OCI-LY1 (cell line): ENCODE measurements around the gene TLCD1.

Source experiments
- H2AFZ ChIP-seq: fragments of 200-600 bp; sonication (generic), shearing (Covaris generic); 2 replicates; pipeline ENCODE4 v1.6.0; 2014; ENCODE audit warnings: antibody characterized with exemption, mild to moderate bottlenecking, low read length
- H3F3A ChIP-seq: fragments of 200-600 bp; sonication (generic), shearing (Covaris generic); 2 replicates; pipeline ENCODE4 v1.6.0; 2014; ENCODE audit warnings: mild to moderate bottlenecking, antibody characterized with exemption, low read length, moderate library complexity; ENCODE audit not compliant: insufficient read depth
- H3K27ac ChIP-seq: fragments of 200-600 bp; sonication (generic); 2 replicates; pipeline ENCODE4 v1.5.1; 2014; ENCODE audit warnings: low read length, mixed run types, mild to moderate bottlenecking, low read depth; ENCODE audit not compliant: poor library complexity, severe bottlenecking
- H3K27me3 ChIP-seq: fragments of 200-600 bp; sonication (generic); 2 replicates; pipeline ENCODE4 v1.6.0; 2014; ENCODE audit warnings: antibody characterized with exemption, mild to moderate bottlenecking, low read length, moderate library complexity; ENCODE audit not compliant: insufficient read depth
- H3K36me3 ChIP-seq: fragments of 200-600 bp; sonication (generic); 2 replicates; pipeline ENCODE4 v1.6.1; 2014; ENCODE audit warnings: mild to moderate bottlenecking, antibody characterized with exemption, low read length, moderate library complexity, mixed read lengths; ENCODE audit not compliant: insufficient read depth
- H3K4me1 ChIP-seq: fragments of 200-600 bp; sonication (generic); 2 replicates; pipeline ENCODE4 v1.5.1; 2014; ENCODE audit warnings: mild to moderate bottlenecking, low read length, moderate library complexity; ENCODE audit not compliant: insufficient read depth, severe bottlenecking
- H3K4me2 ChIP-seq: fragments of 200-600 bp; sonication (generic), shearing (Covaris generic); 2 replicates; pipeline ENCODE4 v1.6.1; 2014; ENCODE audit warnings: low read length
- H3K4me3 ChIP-seq: fragments of 200-600 bp; sonication (generic); 2 replicates; pipeline ENCODE4 v1.5.1; 2014; ENCODE audit warnings: low read length, low read depth, mild to moderate bottlenecking, mixed read lengths; ENCODE audit not compliant: poor library complexity, severe bottlenecking
- H3K79me2 ChIP-seq: fragments of 200-600 bp; shearing (Covaris generic); 2 replicates; pipeline ENCODE4 v1.6.1; 2016; ENCODE audit warnings: mixed run types, low read length, mixed read lengths; ENCODE audit not compliant: insufficient read depth
- H3K9ac ChIP-seq: fragments of 200-600 bp; sonication (generic), shearing (Covaris generic); 2 replicates; pipeline ENCODE4 v1.6.1; 2014; ENCODE audit warnings: mild to moderate bottlenecking, low read length, mixed read lengths
- H3K9me2 ChIP-seq: fragments of 200-600 bp; sonication (generic), shearing (Covaris generic); 2 replicates; pipeline ENCODE4 v1.6.1; 2014; ENCODE audit warnings: low read depth, mild to moderate bottlenecking, low read length, mixed read lengths
- H3K9me3 ChIP-seq: fragments of 200-600 bp; shearing (Covaris generic); 2 replicates; pipeline ENCODE4 v1.6.1; 2014; ENCODE audit warnings: low read length, mixed read lengths
- H4K20me1 ChIP-seq: fragments of 200-600 bp; sonication (generic), shearing (Covaris generic); 2 replicates; pipeline ENCODE4 v1.6.0; 2016; ENCODE audit warnings: mild to moderate bottlenecking, low read length; ENCODE audit not compliant: insufficient read depth
- EZH2 ChIP-seq: fragments of 200-600 bp; sonication (generic), shearing (Covaris generic); IDR thresholded peaks from 2 replicates; pipeline ENCODE4 v1.8.0; 2017; ENCODE audit warnings: borderline replicate concordance, mixed run types, mild to moderate bottlenecking, antibody characterized with exemption, low read length, moderate library complexity, mixed read lengths
- TF ChIP-seq, protein P1 (sequence below): fragments of 200-600 bp; sonication (generic), shearing (Covaris generic); IDR thresholded peaks from 2 replicates; pipeline ENCODE4 v1.5.1; 2017; ENCODE audit warnings: mild to moderate bottlenecking, antibody characterized with exemption, low read length, moderate library complexity, mixed read lengths

TLCD1 gene

DNA sequence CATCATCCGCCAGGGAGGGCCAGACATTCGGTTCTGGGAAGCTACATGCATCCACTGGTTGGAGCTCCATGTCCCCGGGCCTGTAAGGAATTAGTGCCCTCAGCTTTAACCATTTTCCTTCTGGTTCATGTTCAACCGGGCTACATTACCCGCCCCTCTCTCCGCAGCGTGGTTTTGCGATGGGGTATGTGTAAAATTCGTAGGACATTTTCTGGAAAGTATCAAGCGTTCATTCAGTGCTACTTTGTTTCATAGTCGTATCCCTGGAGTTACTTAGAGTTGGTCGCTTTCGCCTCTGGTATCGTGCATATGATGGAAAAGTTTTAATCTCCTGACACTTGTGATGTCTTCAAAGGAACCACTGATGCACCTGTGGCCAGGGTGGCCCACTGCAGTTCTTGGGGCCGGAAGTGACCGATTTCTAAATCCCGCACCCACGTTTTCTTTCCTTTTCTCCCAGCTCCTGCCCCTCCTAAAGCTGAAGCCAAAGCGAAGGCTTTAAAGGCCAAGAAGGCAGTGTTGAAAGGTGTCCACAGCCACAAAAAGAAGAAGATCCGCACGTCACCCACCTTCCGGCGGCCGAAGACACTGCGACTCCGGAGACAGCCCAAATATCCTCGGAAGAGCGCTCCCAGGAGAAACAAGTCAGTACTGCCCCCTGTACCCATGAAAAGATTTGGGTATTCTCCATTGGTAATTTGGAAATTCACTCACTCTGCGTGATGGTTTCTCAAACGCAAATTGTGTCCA, 5.6 kb downstream of the TLCD1 start:
- no peak overlapping the region for H2AFZ ChIP-seq
- peaks cover 54% of the 10 kb centered on the region for H3K36me3 ChIP-seq
- H3K79me2 ChIP-seq = peaks cover 18% of the 10 kb centered on the region
- H4K20me1 ChIP-seq = no peaks in the 10 kb centered on the region
- H3K9ac ChIP-seq = peak overlapping the region; percentile 98
- H3K4me1 ChIP-seq = peaks cover 61% of the 10 kb centered on the region
- H3F3A ChIP-seq = peaks cover 20% of the 10 kb centered on the region
- no peaks in the 10 kb centered on the region for H3K9me3 ChIP-seq
- H3K27ac ChIP-seq = peak overlapping the region; percentile 91
- TF ChIP-seq EZH2 = no peak
- TF ChIP-seq, protein P1, sequence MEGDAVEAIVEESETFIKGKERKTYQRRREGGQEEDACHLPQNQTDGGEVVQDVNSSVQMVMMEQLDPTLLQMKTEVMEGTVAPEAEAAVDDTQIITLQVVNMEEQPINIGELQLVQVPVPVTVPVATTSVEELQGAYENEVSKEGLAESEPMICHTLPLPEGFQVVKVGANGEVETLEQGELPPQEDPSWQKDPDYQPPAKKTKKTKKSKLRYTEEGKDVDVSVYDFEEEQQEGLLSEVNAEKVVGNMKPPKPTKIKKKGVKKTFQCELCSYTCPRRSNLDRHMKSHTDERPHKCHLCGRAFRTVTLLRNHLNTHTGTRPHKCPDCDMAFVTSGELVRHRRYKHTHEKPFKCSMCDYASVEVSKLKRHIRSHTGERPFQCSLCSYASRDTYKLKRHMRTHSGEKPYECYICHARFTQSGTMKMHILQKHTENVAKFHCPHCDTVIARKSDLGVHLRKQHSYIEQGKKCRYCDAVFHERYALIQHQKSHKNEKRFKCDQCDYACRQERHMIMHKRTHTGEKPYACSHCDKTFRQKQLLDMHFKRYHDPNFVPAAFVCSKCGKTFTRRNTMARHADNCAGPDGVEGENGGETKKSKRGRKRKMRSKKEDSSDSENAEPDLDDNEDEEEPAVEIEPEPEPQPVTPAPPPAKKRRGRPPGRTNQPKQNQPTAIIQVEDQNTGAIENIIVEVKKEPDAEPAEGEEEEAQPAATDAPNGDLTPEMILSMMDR = peak; percentile 26; the same call in 1 of the 2 replicates
- H3K9me2 ChIP-seq = no peaks in the 10 kb centered on the region
- peak overlapping the region; percentile 94 for H3K4me2 ChIP-seq
- no peaks in the 10 kb centered on the region for H3K27me3 ChIP-seq
- H3K4me3 ChIP-seq = peak overlapping the region; percentile 97

DNA sequence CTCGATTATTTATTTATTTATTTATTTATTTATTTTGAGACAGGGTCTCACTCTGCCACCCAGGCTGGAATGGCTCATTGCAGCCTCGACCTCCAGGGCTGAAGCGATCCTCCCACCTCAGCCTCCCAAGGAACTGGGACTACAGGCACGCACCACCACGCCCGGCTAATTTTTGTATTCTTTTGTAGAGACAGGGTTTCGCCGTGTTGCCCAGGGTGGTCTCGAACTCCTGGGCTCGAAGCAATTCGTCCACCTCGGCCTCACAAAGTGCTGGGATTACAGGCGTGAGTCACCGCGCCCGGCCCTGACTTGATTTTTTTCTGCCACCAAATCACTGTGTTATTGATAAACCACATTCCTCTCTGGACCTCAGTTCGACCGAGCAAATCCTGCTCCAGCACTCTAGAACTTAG, 7.0 kb downstream of the TLCD1 start:
- H3K4me1 ChIP-seq = peaks cover 47% of the 10 kb centered on the region
- H3K27me3 ChIP-seq = no peaks in the 10 kb centered on the region
- H4K20me1 ChIP-seq = no peaks in the 10 kb centered on the region
- H3K9ac ChIP-seq = peak overlapping the region; percentile 98
- H3F3A ChIP-seq = peaks cover 10% of the 10 kb centered on the region
- peaks cover 18% of the 10 kb centered on the region for H3K79me2 ChIP-seq
- no peaks in the 10 kb centered on the region for H3K9me3 ChIP-seq
- H3K27ac ChIP-seq = no peak overlapping the region
- no peaks in the 10 kb centered on the region for H3K9me2 ChIP-seq
- H3K36me3 ChIP-seq = peaks cover 41% of the 10 kb centered on the region
- TF ChIP-seq, protein P1 = no peak
- H3K4me3 ChIP-seq = peak overlapping the region; percentile 97
- H2AFZ ChIP-seq = no peak overlapping the region
- H3K4me2 ChIP-seq = peak overlapping the region; percentile 74

DNA sequence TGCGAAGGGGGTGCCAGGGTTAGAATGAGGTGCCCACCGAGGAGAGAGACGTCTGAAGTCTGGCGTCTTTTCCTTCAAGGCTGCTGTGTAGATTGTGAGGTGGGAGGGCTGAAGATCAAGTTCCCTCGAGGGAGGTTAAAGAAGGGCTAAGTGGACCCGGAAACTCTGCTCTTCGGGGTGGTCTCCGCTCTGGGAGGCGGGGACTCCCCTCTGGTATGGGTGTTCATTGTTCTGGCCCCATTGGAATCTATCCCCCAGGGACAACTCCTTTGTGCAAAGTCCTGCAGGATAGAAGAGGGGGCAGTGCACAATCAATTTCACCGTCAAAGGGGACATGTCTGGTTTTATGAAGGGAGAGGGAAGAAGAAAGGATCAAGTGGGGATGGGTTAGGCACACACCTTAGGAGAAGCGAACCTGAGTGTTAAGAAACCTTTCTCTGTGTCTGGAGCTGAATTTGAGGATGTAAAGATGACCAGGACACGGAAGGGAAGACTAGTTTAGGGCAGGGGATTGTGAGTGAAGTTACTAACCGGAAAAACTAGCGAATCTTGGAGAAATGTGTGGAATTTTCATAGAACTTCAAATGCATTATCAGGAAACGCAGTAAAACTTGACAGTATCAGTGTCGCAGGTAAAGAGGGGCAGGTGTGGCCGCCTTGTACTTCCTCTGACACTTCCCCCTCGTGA, 7.6 kb downstream of the TLCD1 start:
- no peaks in the 10 kb centered on the region for H4K20me1 ChIP-seq
- TF ChIP-seq, protein P1 = no peak
- no peak overlapping the region for H3K4me3 ChIP-seq
- peak overlapping the region; percentile 74; the same call in 1 of the 2 replicates for H3K4me2 ChIP-seq
- H3K9me2 ChIP-seq = no peaks in the 10 kb centered on the region
- H3K4me1 ChIP-seq = peaks cover 45% of the 10 kb centered on the region
- H3K9ac ChIP-seq = no peak overlapping the region
- no peaks in the 10 kb centered on the region for H3K9me3 ChIP-seq
- peaks cover 18% of the 10 kb centered on the region for H3K79me2 ChIP-seq
- H3F3A ChIP-seq = peaks cover 9% of the 10 kb centered on the region; the same call in 1 of the 2 replicates
- H3K27me3 ChIP-seq = no peaks in the 10 kb centered on the region
- H2AFZ ChIP-seq = no peak overlapping the region
- H3K36me3 ChIP-seq = peaks cover 35% of the 10 kb centered on the region
- no peak overlapping the region for H3K27ac ChIP-seq
